Ecto neural progenitor cell (in vitro differentiated cells): ENCODE results near the gene ZBTB49.
"Not testable (repeated sequence)": the region's sequence is repeated elsewhere in the genome, so short reads cannot be mapped to it uniquely, and the experiment has no call there.

Experiments used
- DNase-seq: peaks from one replicate; pipeline ENCODE4 v3.0.0-alpha.2; 2018; ENCODE audit warnings: low spot score

ZBTB49 gene, protein sequence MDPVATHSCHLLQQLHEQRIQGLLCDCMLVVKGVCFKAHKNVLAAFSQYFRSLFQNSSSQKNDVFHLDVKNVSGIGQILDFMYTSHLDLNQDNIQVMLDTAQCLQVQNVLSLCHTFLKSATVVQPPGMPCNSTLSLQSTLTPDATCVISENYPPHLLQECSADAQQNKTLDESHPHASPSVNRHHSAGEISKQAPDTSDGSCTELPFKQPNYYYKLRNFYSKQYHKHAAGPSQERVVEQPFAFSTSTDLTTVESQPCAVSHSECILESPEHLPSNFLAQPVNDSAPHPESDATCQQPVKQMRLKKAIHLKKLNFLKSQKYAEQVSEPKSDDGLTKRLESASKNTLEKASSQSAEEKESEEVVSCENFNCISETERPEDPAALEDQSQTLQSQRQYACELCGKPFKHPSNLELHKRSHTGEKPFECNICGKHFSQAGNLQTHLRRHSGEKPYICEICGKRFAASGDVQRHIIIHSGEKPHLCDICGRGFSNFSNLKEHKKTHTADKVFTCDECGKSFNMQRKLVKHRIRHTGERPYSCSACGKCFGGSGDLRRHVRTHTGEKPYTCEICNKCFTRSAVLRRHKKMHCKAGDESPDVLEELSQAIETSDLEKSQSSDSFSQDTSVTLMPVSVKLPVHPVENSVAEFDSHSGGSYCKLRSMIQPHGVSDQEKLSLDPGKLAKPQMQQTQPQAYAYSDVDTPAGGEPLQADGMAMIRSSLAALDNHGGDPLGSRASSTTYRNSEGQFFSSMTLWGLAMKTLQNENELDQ

DNA sequence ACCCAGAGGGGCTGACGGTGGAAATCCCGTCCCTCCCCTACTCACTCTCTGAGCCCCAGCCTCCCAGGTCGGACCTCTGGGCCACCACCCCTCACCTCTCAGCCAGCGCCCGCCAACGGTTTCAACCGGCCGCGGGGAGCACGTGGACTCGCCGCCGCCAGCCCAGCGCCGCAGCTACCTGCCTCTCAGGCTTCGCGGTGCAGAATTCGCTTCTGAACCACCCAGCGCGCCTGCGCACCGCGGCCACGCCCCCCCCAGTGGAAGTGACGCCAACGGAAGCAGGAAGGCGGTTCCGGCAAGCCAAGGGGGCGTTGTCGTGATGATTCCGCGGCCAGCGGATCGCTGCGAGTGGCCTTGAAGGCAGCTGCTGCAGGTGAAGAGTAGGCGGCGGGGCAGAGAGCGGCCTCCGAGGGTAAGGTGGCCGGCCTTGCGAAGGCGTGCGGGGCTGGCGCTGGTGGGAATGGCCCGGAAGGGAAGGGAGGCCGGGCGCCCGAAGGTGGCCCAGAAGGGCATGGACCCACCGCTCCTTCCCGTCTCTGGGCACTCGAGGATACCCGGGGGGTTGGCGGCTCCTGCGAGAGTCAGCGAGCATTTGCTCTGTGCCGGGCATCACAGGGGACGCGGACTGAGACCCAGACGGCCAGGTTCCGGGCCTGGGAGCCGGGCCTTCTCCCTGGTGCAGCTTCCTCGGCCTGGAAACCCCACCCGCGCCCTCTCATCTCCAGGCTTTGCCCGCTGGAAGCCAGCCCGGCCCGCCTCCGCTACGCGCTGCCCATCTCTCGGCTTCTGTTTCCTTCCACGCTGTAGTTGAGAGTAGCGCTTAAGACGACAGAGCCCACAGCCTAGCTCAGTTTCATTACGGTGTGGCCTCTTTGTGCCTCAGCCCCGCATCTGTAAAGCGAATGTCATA lies at the start of gene ZBTB49, which contains the start of gene LYAR:
Gene ZBTB49 (plus strand): TSS at position 311 of the 910 bp plus-strand sequence. CDS start 9,695 bp downstream, outside the sequence.
Gene LYAR (minus strand): TSS at position 214 of the 910 bp plus-strand sequence. CDS start 6,412 bp downstream, outside the sequence.
- DNase-seq, result peak; percentile 98

DNA sequence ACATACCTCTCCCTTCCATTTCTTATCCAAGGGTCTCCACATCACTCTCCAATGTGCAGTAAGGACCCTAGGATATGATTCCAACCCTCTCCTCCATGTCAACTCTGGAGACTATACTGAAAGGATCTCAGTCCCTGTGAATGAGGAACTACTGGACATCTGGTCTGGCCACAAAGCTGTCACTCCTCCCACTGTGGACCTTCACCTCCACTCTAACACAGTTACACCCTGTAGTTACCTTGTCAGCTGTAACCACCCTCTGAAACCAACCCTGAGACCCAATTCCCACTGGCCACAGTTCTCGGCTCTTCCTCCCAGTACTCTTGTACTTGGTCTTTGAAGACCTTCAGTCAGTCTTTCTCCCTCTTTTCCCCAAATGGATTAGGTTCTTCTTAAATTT lies 44.9 kb upstream of the ZBTB49 start:
- DNase-seq, result no peak

DNA sequence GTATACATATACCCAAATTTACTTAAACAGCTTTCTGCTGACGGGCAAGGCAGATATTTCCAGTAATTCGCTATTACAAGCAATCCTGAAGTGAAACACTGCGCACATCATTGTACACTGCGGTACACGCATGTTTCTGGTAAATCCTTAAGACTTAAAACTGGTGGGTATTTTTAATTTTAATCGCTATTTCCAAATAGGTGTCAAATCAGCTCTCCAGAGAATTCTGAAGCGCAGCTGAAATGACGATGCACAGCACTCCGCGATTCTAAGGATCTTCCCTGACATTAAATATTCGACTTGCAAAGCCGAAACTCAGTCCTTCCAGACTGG lies 42.4 kb upstream of the ZBTB49 start:
- no peak for DNase-seq

GRCh38 chr4:4248029-4248884 lies 41.8 kb upstream of the ZBTB49 start, which contains the start of gene TMEM128:
TSS of gene TMEM128 (minus strand) at chr4:4248223. CDS start at chr4:4248202, 21 bp downstream.
- peak; percentile 95 for DNase-seq

- DNase-seq, result no peak
Observed at GRCh38 chr4:4248885-4249203, 41.2 kb upstream of the ZBTB49 start.

- DNase-seq, result not testable (repeated sequence)
Observed at GRCh38 chr4:4249342-4249741, 40.7 kb upstream of the ZBTB49 start.

DNA sequence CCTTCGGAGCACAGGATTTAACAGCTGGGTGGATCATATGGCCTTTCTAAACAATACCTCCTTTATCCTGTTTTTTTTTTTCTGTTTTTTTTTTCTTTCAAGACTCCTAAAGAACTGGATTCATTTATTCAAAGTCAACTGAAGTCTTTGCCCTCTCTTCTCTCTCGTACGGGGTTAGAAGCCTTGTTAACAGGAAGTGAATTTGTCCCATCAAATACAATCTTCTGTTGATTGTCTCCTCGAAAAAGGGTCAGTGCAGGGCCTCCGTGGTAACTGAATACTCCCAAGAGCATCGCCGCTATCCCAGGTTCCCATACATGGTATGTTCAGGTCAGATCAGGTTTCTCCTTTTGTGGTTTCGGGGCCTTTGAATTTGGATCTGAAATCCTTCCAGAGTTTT lies 40.2 kb upstream of the ZBTB49 start:
- no peak for DNase-seq

GRCh38 chr4:4254199-4254598 lies 35.9 kb upstream of the ZBTB49 start:
- no peak for DNase-seq

DNA sequence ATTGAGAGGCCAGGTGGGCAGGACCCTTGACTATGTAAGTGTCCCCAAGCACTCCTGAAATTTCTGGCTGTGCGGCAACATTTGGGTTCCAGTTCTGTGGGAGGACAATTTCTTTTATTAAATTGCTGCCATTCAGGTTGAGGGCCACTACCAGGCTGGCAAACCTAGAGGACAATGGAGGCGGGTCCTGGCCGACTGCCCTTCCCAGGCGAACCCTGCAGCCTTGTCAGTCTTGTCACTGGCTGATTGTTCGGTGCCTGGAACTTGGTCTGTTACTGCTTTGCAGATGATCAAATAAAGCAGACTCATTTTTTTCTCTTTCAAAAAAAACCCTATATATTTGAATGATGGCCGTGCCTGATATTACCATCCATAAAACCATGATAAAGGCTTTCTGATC lies 35.4 kb upstream of the ZBTB49 start:
- DNase-seq, result no peak

GRCh38 chr4:4256799-4257198 lies 33.3 kb upstream of the ZBTB49 start:
- no peak for DNase-seq

DNA sequence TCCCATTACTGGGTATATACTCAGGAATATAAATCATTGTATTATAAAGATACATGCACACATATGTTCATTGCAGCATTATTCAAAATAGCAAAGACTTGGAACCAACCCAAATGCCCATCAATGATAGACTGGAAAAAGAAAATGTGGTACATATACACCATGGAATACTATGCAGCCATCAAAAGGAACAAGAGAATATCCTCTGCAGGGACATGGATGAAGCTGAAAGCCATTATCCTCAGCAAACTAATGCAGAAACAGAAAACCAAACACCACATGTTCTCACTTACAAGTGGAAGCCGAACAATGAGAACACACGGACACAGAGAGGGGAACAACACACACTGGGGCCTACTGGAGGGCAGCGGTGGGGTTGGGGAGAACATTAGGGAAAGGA lies 32.3 kb upstream of the ZBTB49 start:
- not testable (repeated sequence) for DNase-seq

DNA sequence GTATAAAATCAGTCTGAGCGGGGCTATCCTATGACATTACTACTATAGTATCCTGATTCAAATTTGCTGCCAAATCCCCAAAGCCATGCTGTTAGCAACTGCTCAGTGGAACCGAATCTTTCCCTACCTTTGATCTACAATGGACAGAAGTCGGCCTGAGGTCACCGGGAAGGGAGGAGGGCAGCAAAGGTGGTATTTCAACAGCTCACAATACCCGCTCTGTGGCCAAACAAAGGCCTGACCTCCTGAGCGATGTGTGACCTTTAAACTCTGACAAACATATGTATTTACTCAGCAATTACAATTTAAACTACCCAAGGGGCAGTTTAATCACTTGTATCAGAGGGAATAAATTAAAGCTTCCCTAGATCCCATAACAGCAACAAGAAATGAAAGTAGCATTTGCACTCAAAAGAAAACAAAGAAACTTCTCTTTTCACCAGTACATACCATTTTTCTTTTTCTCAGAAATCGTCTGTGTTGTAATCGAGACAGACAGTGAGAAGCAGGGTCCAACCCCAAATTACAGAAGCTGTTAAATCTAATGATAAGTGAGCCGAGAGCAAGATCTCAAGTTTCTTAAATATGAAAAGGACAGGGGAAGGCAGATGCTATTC lies 30.5 kb upstream of the ZBTB49 start:
- DNase-seq, result no peak

DNA sequence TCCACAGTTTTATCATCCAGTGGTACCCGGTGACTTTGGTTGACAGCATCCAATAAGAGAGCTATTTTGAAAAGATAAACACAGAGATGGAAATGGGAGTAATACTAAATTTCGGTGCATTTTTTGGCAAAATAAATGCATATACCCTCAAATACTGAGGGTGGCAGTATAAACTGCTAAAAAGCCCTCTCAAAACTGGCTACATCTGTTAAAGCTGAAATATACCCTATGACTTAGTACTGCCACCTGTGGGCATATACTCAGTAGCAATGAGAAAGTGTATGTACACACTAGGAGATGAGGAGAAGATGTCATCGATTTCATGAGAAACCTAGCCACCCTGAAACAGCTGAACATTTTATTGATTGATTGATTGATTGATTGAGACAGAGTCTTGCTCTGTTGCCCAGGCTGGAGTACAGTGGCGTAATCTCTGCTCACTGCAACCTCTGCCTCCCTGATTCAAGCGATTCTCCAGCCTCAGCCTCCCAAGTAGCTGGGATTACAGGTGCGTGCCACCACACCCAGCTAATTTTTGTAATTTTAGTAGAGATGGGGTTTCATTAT lies 29.8 kb upstream of the ZBTB49 start:
- DNase-seq, result no peak

DNA sequence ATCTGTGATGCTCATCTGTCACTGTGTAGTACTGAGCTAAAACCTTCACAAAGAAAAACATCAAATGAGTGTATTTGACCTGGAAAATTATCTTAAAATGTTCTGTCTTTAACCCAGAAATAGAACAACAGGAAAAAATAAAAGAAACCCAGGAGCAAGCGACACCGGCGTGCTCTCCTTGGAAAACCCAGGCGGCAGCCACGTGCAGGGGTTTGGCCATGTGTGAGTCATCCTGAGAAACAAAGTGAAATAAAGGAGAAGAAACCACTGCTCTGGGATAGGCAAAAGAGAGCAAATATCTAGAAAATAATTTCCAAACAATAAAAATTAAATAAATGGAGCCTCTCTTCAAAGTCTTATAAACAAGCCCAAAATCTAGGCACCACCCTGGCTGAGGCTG lies 22.1 kb upstream of the ZBTB49 start:
- no peak for DNase-seq

DNA sequence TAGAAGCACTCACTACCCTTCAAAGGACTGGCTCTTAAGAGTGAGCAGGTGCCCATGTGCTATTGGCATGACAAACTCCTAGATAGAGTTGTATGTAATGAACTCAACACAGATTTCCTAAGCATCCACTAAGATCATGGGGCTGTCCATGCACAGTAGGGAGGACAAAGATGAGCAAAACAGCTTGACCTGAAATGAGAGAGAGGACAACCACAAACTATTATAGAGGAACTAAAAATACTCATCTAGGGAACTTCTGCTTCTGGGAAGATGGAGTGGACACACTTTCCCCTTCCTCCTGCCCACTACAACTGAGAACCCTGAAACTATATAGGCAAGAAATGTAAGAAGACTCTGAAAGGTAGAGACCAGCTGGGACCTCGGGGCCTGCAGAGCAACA lies 21.3 kb upstream of the ZBTB49 start:
- DNase-seq, result no peak

DNA sequence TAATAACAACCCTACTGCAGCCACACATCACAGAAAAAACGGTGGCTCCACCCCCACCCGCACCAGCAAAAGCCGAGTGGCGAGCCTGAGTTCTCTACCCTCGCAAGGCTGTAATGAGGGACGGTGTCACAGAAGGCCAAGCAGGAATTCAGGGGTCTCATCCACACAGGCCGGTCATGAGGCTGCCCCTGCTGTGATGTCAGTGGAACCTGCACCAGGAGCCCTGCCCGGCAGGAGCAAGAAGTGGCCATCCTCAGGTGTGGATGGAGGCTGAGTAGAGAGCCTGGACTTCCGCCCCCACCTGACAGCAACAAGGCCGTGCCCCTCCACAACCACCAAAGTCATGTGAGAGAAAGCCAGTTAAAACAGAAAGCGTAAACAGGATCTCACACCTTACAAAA lies 20.7 kb upstream of the ZBTB49 start:
- no peak for DNase-seq

- DNase-seq, result no peak
Observed at GRCh38 chr4:4269856-4270255, 20.2 kb upstream of the ZBTB49 start.

DNA sequence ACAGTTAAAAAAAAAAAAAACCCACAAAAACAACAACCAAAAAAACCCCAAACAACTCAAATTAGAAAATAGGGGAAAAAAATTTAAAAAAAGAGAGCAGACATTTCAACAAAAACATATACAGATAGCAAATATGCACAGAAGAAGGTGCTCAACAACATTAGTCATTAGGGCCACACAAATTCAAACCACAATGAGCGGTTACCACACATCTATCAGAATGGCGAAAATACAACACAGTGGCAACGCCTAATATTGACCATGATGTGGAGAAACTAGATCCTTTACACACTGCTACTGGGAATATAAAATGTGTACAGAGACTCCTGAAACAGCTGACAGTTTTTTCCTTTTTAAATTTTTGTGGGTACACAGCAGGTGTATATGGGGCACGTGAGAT lies 19.5 kb upstream of the ZBTB49 start:
- DNase-seq, result no peak

- no peak for DNase-seq
Observed at GRCh38 chr4:4271912-4272311, 18.1 kb upstream of the ZBTB49 start.

GRCh38 chr4:4274226-4274625 lies 15.8 kb upstream of the ZBTB49 start:
- DNase-seq, result no peak

DNA sequence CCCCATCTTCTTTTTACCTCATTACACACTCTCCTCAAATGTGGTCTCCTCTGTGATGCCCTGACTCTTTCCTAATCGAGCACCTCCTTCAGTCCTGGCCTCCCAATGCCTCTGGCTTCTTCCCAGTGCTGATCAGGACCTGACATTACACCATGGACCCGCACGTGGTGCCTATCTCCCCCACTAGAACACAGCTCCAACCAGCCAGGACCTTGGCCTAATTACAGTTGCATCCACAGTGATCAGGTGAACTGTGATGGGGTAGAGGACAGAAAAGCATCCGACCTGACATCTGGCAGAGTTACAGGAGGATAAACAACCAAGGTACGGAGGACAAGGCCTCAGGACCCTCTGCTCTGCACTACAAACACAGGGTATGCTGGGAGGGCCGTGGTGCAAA lies 12.5 kb upstream of the ZBTB49 start:
- no peak for DNase-seq
